GM12891 (cell line): ENCODE data around the gene PLEKHH2.
"Not testable (repeated sequence)": the region's sequence is repeated elsewhere in the genome, so short reads cannot be mapped to it uniquely, and the experiment has no call there.

ENCODE experiments used
- DNase-seq: peaks from one replicate; pipeline ENCODE4 v3.0.0; 2011; ENCODE audit warnings: low spot score; ENCODE audit not compliant: insufficient read length
- FAIRE-seq: peaks from 2 replicates; lab custom pipeline; 2011; peaks lifted over from hg19 to GRCh38; lab: Jason Lieb, UNC
- PAX5 ChIP-seq: IDR thresholded peaks from 2 replicates; pipeline ENCODE4 v1.6.1; 2011; ENCODE audit warnings: low read length, moderate library complexity, mild to moderate bottlenecking; ENCODE audit not compliant: insufficient read depth, severe bottlenecking
- POLR2A ChIP-seq: IDR thresholded peaks from 2 replicates; pipeline ENCODE4 v1.6.1; 2011; ENCODE audit warnings: low read depth, low read length, control low read depth
- POLR2AphosphoS5 ChIP-seq: IDR thresholded peaks from 2 replicates; pipeline ENCODE4 v1.6.1; 2011; ENCODE audit warnings: low read depth, low read length, control low read depth
- POU2F2 ChIP-seq: IDR thresholded peaks from 2 replicates; pipeline ENCODE4 v1.6.1; 2011; ENCODE audit warnings: low read depth, mild to moderate bottlenecking, control low read depth, low read length, moderate library complexity
- SPI1 ChIP-seq: IDR thresholded peaks from 2 replicates; pipeline ENCODE4 v1.6.1; 2011; ENCODE audit warnings: low read depth, low read length, control low read depth
- TAF1 ChIP-seq: IDR thresholded peaks from 2 replicates; pipeline ENCODE4 v1.6.1; 2011; ENCODE audit warnings: low read depth, low read length, control low read depth

The PLEKHH2 gene

DNA sequence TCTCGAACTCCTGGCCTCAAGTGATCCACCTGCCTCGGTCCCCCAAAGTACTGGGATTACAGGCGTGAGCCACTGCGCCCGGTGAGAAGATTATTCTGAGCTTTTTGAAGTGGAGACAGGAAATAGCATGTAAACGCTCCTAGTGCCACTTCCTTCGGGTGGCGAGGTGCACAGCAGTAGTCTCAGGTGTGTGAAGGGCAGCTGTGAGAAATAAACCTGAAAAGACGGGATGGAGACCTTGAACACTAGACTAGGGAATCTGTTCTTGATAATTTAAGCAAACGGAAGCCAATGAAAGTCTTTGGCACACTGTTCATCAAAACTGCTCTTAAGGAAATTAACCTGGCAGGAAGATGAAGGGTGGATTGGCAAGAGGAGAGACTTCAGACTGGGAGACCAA is 439 bp upstream of the PLEKHH2 start:
- FAIRE-seq (no peak), DNase-seq (no peak)
- no peak for TF ChIP-seq POU2F2
- no peak for TF ChIP-seq POLR2AphosphoS5
- TF ChIP-seq PAX5: no peak
- TF ChIP-seq TAF1: no peak
- TF ChIP-seq SPI1: no peak
- TF ChIP-seq POLR2A: no peak

DNA sequence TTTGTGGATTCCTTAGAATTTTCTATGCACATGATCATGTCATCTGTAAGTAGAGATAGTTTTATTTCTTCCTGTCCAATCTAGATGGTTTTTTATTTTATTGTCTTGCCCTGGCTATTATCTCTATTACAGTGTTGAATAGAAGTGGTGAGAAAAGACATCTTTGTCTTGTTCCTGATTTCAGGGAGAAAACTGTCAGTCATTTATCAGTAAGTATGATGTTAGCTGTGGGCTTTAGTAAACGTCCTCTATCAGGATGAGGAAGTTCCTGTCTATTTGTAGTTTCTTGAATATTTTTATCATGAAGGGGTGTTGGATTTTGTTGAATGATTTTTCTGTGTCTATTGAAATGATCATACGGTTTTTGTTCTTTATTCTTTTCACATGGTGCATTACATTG is 5.3 kb downstream of the PLEKHH2 start:
- no peak for FAIRE-seq
- TF ChIP-seq PAX5 (no peak), POLR2AphosphoS5 (no peak), POLR2A (no peak), SPI1 (no peak), TAF1 (no peak), POU2F2 (no peak)
- DNase-seq: no peak

GRCh38 chr2:43643680-43644079 is 6.6 kb downstream of the PLEKHH2 start:
- no peak for TF ChIP-seq PAX5
- no peak for TF ChIP-seq POLR2AphosphoS5
- no peak for TF ChIP-seq POU2F2
- no peak for TF ChIP-seq SPI1
- no peak for TF ChIP-seq TAF1
- no peak for DNase-seq
- FAIRE-seq: no peak

DNA sequence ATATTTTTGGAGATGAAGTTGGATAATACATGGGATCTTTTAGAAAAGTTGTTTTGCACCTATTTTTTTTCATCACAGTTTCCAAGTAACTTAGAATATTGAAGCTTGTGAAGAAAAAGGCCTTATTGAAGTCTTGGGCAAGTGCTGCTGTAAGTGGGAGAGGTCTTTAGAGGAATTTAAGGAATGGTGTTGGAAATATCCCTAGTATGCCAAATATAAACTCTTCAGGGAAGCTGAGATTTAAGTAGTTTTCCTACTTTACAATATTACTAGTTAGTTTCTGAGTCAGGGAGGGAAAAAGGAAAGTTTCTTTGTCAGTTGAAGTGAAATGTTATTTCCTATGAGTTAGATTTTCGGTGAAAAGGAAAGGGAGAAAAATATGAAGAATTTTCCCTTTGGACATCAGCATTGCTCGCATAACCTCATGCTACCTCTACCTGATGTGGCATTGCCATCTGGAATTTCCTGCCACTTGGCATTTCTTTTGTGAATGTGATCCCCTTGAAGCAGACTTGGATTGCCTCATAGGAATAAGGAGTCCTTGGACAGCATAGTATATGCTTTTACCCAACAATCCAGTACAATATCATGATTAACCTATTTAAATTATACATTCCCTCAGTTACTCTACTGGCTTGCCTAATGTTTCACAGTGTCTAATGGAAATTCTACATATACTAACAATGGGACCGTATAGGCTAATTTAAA is 12.1 kb downstream of the PLEKHH2 start:
- no peak for FAIRE-seq
- DNase-seq: no peak

GRCh38 chr2:43653506-43653905 is 16.4 kb downstream of the PLEKHH2 start:
- DNase-seq (no peak), FAIRE-seq (no peak)
- TF ChIP-seq PAX5 (no peak), TAF1 (no peak), POLR2AphosphoS5 (no peak), SPI1 (no peak), POLR2A (no peak), POU2F2 (no peak)

More for the DNA sequence above, 12.1 kb downstream of the PLEKHH2 start:
- no peak for TF ChIP-seq POU2F2

DNA sequence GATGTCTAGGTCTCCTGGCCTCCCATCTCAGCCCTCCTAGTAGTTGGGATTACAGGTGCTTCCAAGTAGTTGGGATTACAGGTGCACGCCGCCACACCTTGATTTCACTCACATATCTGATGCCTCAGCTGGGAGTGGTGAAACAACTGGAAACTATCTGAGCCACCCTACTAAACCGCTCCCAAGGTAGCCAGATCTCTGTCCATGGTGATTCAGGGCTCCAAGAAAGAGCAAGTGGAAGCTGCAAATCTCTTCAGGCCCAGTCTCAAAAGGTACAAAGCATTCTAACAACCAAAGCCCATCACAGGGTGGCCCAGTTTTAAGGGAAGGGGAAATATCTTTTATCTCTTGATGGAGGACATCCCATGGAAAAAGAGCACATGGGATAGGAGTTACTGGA is 20.2 kb downstream of the PLEKHH2 start:
- FAIRE-seq: no peak
- TF ChIP-seq PAX5: no peak
- TF ChIP-seq TAF1: no peak
- no peak for TF ChIP-seq POLR2A
- no peak for TF ChIP-seq POLR2AphosphoS5
- no peak for TF ChIP-seq POU2F2
- no peak for TF ChIP-seq SPI1

DNA sequence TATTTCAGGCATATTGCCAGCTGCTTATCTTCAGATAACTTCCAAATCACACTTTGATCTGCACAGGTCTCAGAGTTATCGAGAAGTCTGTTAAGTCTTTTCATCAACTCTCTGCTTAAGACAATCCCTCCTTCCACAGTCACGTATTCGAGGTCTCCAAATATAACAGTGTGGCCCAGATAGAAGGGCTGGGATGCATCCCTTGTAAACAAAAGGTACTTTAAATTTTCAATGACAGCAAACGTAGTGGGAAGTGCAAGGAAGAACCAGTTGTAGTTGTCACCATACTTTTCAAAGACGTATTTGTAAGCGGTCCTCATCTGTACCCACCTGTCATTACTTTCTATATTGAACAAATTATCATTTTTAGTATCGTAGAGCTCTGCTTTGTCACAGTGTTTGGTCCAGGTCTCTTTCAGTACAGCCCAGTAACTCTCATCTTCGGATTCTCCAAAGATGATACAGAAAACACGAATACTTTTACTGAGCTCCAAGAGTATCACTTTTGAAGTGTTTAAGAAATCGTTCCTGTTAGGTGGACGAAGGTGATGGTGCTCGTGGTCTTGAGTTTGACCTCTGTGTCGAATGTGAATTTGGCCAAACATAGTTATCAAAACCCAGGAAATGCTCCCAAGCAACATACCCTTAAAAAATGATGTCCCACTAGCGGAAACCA is 38.7 kb downstream of the PLEKHH2 start:
- no peak for DNase-seq
- TF ChIP-seq SPI1: no peak
- FAIRE-seq: no peak

More for the DNA sequence above, 20.2 kb downstream of the PLEKHH2 start:
- no peak for DNase-seq

- FAIRE-seq (peak; percentile 47), DNase-seq (peak; percentile 8)
- TF ChIP-seq POU2F2: no peak
- no peak for TF ChIP-seq POLR2AphosphoS5
- no peak for TF ChIP-seq SPI1
- TF ChIP-seq POLR2A: no peak
- no peak for TF ChIP-seq PAX5
- TF ChIP-seq TAF1: no peak
Measured at GRCh38 chr2:43676322-43677050, 39.4 kb downstream of the PLEKHH2 start, which contains the start of gene C1GALT1C1L. TSS of gene C1GALT1C1L (minus strand) at chr2:43676429. CDS start at chr2:43676322, 107 bp downstream.

DNA sequence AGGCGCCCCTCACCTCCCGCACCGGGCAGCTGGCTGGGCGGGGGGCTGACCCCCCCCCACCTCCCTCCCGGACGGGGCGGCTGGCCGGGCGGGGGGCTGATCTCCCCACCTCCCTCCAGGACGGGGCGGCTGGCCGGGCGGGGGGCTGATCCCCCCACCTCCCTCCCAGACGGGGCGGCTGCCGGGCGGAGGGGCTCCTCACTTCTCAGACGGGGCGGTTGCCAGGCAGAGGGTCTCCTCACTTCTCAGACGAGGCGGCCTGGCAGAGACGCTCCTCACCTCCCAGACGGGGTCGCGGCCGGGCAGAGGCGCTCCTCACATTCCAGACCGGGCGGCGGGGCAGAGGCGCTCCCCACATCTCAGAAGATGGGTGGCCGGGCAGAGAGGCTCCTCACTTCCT is 40.7 kb downstream of the PLEKHH2 start:
- not testable (repeated sequence) for DNase-seq, FAIRE-seq

GRCh38 chr2:43685357-43685756 is 48.3 kb downstream of the PLEKHH2 start:
- FAIRE-seq (no peak), DNase-seq (no peak)
- TF ChIP-seq POU2F2 (no peak), PAX5 (no peak), TAF1 (no peak), POLR2AphosphoS5 (no peak), POLR2A (no peak), SPI1 (no peak)
